HG02973 (cell line): ENCODE measurements around the gene CATSPER3.

Source experiments
- ATAC-seq: cut with Tn5 transposase; IDR thresholded peaks from one replicate; pipeline ENCODE4 v1.9.1; 2021; ENCODE audit warnings: moderate library complexity; ENCODE audit not compliant: unreplicated experiment

The CATSPER3 gene

DNA sequence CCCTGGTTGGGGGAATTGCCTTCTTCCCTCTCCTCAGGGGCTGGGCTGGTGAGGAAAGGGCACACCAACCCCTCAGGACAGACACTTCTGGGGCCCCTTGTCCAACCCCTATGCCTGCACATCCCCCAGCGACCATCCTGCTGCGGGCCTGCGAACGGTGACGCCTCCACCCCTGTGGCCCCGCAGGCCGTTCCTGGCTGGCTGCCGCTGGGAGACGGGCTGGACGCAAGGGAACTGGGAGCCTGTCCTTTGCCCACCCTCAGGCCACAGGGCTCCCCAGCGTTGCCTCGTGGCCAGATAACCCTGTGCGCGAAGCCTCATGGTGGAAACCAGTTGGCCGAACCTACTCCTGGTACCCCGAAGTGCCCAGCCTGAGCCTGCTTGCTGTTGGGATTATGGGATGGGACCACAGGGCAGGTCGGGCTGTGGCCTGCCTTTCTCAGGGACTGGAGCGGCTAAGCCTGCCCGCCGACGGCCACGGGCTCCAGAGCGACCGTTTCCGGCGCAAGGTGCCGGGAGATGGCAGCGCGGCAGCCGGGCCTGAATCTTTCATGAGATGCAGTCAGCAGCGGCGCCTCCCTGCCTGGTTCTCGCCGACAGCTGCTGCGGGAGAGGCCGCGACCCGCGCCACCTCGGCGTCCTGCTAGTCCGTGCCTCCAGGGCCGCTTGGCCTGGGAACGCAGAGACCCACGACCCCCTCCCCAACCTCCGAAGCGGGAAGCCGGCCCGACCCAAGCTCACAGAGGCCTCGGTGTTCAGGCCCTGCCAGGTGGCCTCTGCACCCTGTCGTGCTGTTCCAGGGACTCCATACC, 72.8 kb downstream of the CATSPER3 start:
- no peak for ATAC-seq

DNA sequence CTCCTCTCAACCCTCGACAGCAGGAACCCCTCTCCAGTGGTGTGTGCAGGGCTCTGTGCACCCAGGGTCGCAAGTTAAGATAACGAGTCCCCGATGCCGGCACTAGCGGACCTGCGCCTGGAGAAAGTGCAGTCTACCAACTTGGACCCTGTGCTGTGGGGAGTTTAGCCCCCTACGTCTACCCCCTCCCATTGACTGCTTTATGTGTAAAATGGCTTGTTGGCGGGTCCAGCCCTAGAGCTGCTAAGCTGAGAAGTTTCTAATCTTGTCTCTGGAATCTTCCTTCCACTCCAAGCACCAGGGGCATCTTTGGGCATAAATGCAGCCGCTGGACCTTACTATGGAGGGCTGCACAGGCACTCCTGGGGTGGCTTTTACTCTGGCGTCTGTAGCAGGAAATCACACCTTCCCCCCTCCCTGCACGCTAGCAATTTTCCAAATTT, 73.5 kb downstream of the CATSPER3 start:
- ATAC-seq, result no peak

DNA sequence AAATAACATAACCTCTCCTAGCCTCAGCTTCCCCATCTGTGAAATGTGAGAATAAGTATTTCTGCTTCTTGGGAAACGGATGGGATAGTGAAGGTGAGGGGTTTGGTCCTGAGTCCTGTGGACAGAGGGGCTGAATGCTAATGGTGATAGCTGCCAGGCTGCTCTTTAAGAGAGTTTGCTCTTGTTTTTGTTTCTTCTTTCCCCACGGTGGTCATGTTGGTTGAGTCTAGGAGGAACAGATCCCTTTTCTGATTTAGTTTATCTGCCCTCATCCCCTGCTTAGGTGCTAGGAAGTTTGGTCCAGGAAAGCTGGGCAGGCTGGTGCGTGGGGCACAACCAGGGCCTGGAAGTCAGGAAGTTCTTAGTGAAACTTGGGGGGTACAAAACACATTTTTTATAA, 74.0 kb downstream of the CATSPER3 start:
- ATAC-seq, result no peak

DNA sequence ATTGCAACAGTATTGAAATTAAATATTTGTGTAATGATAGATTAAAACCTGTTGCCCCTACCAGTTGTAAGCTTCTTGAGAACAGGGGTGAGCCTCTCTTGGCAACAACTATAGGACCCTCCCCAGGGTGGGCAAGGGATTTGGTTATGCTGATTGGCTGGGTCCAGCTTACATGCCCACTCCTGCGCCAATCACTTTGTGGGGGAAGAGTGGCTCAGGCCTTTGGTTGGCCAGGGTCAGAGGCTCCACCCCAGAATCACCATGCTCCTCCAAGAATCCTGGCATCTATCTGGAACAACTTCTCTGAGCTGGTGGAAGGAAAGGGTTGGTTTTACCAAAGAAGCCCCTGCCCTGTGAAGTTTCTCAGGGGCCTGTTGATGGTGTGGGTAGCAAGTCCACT, 74.9 kb downstream of the CATSPER3 start:
- ATAC-seq, result no peak

DNA sequence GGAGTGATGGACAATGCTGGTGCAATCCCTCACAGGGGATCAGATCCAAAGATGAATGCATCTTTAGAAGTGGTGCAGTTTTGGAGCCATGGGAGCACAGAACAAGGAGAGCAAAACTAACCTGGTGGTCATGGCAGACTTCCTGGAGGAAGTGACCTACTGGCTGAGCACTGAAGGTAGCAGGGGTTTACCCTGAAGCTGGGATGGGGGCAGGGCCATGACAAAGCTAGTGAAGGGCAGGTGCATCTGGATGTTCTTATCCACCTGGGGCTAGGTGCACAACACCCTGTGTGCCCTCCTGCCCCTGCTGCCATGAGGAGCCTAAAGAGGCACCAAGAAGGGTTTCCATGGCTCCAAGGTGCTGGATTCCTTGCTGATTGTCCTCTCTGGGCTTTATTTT, 77.8 kb downstream of the CATSPER3 start:
- ATAC-seq, result no peak

DNA sequence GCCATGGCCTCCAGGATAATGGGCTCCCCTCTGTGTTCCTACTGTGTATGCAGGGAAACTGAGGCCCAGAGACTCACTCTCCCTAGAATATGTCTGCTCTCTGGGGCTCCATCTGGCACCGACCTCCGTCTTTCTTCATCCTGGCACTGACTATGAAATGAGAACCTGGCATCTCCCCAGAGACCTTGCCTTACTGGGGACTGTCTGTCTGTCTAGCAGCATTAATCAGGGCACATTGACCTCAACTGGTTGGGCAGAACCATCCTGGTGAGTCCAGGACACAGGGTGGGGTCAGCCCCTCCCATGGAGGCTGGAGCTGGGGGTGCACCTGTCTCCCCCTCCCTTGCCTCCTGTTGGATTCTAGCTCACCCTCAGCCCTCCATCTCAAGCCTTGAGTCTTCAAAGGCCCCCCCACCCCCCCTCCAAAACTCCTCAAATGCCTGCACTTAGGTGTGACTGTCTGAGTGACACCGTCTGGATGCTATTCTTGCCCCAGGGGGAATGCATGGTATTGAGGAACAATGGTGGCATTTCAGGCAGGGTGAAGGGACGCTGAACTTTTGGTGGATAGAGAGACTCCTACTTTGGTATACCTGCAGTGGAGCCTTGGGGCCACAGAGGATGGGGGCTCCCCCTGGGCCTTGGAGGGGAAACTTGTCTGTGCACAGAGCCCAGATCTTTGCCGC, 79.1 kb downstream of the CATSPER3 start:
- ATAC-seq, result no peak

DNA sequence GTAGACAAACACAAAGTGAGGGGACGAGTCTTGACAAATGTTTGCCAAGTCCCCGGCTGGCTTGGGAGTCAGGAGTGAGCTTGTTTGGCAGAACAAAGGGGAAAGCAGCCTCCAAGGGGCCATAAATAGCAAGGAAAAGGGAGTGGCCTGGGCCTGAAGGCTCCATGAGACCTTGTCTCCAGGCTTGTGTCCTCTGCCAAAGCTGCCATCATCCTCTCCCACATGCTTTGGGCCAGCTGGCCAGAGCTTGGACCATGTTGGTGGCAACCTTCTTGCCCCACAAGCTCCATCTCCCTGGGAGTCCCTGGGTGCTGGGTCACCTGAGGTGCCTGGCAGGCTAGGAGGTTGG, 79.6 kb downstream of the CATSPER3 start:
- ATAC-seq, result no peak

DNA sequence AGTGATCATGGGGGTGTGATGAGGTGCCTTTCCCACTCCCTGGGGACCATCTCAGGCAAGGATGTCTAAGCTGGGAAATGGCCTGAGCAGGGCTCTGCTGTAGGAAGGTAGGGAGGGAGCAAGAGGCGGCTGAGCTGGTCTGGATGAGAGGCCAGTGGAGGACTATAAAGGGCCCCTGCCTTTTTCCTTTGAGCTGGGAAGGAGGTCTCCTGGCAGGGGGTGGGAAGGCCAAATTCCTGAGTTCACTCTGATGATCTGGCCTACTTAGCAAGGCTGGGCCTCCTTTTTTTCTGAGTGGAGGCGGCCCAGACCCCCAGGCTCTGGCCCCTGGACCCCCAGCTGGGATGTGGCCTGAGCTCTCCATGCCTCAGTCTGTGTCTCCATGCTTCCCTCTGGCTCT, 80.6 kb downstream of the CATSPER3 start:
- ATAC-seq, result no peak

DNA sequence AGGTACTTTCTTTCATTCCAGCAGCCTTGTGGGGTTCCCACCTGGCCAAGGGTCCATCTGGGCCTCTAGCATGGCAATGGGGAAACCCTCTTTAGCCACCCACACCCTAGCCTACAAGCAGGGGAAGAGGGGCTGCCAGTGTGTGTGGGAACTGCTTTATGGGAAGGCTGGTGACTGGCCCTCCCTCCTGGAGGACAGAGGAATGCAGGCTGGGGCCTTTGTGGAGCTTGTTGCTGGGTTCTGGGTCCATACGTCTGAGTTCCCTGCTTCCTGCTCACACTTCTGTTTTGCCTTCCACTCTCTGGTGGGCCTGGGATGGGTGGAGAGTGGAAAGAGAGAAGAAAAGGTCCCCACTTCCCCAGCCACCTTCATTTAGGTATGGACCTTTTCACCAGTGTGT, 81.2 kb downstream of the CATSPER3 start:
- no peak for ATAC-seq

DNA sequence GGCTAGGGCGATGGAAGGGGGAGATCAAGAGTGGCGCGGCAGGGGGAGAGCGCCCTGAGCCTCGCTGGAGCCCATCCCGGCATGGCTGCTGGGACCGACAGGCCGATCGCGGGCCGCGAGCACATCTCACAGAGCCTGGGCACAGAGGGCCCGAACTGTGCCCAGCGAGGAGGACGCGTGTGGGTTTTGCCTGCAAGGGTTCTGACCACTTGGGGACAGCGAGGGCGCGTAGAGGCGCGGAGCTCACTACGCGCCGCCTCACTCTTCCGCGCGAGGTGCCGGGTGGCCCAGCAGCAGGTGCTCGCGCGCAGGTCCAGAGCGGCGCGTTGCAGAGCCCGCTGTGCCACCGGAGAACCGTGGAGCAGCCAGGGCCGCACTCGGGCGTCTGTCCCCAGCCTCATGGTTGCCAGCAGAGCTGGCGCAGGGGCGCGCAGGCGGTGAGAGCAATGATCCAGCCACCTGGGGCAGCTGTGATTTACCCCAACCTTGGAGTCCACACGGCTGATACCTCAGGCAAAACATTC, 82.6 kb downstream of the CATSPER3 start:
- ATAC-seq, result no peak

DNA sequence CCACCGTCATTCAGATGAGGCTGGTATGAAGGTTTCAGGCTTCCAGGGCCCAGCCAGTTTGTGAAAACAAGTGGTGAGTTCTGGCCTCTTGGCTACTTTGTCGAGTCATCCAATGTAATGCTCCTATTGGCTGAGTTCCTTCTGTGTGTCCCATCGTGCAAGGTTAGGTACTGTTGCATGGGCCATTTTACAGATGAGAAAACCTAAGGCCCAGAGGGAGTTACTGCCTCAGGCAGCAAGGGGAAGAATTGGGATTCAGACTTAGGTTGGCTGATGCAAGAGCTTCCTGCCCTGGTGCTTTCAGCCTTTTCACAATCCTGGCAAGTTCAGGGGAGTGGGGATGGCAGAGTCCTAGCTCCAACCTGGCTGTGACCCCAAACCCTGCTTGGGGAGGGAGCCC, 83.7 kb downstream of the CATSPER3 start:
- no peak for ATAC-seq

DNA sequence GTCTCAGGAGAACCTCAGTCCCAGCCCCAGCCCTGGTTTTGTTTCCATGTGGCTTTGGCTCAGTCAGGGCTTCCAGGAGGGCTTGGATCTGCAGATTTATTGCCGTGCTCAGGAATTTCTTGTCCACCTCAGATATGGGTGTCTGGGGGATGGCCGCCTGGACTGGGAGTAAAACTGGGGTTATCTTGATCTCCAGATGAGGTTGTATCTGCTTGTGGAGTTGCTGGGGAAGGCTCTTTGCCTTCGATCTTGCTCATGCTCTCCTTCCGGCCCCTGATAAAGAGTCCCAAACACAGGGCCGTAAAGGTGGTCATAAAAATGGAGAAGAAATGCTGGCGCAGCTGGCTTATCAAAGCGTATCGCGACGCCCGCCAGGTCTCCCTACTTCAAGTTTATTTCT, 84.2 kb downstream of the CATSPER3 start:
- ATAC-seq, result no peak

DNA sequence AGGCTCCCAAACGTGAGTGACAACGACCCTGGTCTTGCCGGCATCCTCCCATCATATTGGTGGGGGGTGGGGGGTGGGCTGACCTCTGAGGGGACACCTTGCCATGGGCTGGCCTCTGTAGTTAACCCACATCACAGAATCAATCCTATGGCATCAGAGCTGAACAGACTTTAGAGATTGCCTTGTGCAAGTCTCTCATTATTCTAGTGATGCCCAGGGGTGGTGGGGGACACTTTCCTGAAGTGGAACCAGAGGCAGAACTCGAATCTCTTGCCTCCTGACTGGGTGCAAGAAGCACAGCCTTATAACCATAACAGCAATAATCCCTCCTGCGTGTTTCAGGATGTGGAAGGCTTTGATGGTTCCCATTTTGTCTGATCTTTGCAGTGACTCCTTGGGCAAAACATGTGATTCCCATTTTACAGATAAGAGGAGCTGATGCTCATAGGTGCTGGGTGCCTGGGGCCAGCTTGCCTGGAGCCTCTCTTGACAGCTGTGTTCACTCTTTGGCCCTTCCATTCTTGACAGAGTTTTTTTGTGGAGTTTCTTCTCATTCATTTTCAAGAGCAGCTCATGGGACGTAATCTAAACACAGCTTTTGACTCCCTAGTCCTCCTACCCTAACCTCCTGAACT, 84.9 kb downstream of the CATSPER3 start:
- ATAC-seq, result no peak

DNA sequence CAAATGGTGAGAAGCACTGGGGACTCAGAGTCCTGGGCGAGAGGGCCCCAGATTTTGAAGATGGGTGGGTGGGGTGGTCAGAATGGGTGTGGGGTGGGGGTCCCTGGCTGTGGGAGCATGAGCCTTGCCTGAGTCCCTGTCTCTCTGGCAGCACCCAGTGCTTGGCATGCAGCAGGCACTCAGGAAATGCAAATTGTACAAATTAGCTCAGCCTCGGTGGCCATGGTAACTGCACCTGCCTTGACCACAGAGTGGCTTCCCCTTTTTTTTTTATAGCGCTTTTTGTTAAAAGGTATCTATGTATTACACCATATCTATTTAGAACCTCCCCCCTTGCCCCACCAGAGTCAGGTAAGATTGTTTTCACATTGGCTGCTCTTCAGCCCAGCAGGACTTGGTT, 85.6 kb downstream of the CATSPER3 start:
- ATAC-seq, result peak; percentile 96

DNA sequence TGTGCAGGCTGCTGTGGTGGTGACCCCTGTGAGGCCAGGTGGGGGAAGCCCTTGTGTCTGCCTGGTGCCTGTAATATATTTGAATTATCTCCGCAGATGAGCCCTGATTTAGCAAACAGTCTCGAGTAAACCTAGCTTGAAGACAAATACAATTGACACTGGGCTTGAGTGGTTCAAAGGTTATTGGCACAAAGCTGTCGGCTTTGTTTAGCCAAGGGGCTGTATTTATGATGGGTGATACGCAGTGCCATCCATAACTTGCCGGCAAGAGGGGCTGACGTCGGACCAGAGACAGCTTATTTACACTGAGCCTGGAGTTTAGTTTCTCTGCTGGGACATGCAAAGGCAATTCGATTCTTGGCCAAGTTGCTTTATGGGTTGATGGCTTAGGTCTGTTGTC, 86.3 kb downstream of the CATSPER3 start:
- ATAC-seq, result no peak

DNA sequence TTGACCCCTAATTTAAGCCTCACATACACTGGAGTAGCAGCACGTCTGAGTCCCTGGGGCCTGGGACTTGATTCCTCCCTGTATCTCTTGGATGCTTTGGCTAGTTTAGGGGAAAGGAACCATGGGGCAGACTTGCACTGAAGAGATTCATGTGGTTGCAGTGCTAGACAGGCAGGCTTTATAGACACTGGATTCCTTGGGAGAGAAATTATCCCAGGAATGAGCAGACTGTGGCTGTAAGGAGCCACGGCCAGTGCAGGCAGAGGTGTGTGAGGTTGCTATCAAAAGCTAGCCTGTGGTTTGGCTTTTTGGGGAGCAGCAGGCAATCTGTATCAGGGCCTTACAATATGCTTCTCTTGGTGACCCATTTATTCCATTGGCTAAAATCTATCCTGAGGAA, 86.8 kb downstream of the CATSPER3 start:
- ATAC-seq, result no peak

DNA sequence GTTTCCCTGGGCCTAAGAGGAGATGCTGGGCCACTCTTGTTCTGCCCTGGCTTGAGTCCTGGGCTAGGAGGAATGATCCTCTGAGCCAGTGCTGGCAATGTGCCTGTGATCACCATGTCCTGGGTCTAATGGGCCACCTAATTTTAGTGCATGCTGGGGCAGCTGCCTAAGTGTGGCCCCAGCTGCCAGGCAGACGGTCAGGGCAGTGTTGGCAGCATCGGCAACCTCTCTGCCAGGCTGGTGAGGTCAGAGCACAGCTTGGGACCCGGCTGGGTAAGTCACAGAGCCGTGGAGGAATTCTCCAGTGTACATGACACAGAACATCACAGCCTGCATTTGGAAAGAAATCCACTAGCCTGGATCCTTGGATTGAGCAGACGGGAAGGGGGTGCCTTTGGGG, 87.7 kb downstream of the CATSPER3 start:
- ATAC-seq, result no peak

DNA sequence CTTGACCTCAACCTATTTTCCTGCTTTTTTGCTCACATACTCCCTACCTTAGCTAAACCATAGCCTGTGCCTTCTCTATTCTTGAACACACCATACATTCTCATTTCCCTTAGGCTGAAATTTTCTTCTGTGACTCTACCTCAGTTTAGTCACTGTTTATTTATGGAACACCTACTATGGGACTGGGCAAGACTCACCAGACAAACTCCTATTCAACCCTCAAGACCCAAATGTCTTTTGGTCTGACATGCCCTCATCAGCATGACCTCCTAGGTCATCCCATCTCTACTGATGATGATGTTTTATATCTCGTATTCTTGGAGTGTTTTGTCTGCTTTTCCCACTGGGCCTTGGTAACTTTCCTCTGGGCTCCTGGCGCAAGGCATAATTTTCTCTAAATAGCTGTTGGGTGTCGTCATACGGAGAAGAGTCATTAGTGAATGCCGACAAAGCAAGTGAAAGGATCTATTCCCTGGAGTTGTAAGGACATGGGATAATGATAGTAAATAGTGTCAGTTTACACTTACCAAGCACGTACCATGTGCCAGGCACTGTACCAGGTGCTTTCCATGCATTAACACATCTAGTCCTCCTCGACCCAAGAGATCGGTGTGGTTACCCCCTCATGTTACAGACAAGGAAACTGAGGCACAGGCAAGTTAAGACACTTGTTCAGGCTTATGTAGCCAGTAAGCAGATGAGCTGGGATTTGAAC, 88.8 kb downstream of the CATSPER3 start:
- no peak for ATAC-seq

DNA sequence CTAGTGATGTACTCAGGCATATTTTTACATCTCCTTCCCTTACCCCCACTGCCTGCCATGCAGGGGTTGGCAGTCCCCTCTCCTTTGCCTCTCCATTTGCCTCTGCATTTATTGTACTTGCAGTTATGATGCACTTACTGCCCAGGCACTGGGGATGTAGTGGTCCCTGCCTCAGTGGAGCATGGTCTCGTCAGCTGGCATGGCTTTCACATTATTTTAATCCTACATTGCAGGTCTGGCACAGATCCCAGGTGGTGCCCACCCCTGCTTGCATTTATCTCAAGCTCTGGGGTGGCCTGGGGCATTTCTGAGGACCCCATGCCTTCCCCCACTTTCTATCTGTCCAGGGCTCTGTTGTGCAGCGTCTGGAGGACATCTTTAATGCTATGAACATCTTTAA, 89.5 kb downstream of the CATSPER3 start:
- ATAC-seq, result no peak

DNA sequence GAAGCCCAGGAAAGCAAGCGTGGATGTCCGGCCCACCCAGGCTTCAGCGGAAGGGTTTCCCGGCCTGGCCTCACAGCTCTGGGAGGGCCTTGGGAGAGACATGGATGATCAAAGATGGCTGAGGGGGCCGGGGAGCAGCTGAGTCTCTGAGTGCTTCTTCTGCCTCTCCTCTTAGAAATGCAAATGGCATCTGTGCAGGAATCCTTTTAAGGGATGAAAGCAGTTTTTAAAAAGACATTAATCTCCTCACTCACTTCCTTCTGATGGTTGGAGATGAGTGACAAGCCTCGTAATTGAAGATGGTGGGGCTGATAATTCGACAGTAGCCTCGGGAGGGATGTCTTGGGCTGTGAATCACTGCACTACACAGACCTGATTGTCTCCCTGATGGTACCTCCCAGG, 90.6 kb downstream of the CATSPER3 start:
- no peak for ATAC-seq
